GM10847 (cell line): Measurements from ENCODE around the gene MTR.

Experiments
- POLR2A ChIP-seq: IDR thresholded peaks from 2 replicates; pipeline ENCODE4 v1.6.1; 2011; ENCODE audit not compliant: insufficient read length; ENCODE audit errors: extremely low read depth

The MTR gene

GRCh38 chr1:236862615-236863211 lies 67.6 kb downstream of the MTR start:
- no peak for TF ChIP-seq POLR2A

GRCh38 chr1:236864211-236864610 lies 69.1 kb downstream of the MTR start:
- TF ChIP-seq POLR2A, result no peak

- no peak for TF ChIP-seq POLR2A
Measured at GRCh38 chr1:236864996-236865817, 70.1 kb downstream of the MTR start.

GRCh38 chr1:236865818-236866155 lies 70.7 kb downstream of the MTR start:
- TF ChIP-seq POLR2A, result no peak

GRCh38 chr1:236868625-236869467 lies 73.8 kb downstream of the MTR start:
- no peak for TF ChIP-seq POLR2A

- TF ChIP-seq POLR2A, result no peak
Measured at GRCh38 chr1:236869911-236870310, 74.8 kb downstream of the MTR start.

GRCh38 chr1:236870721-236871120 lies 75.6 kb downstream of the MTR start:
- no peak for TF ChIP-seq POLR2A

GRCh38 chr1:236872075-236872666 lies 77.1 kb downstream of the MTR start:
- TF ChIP-seq POLR2A, result no peak

GRCh38 chr1:236875975-236876374 lies 80.9 kb downstream of the MTR start:
- no peak for TF ChIP-seq POLR2A

GRCh38 chr1:236877661-236878060 lies 82.6 kb downstream of the MTR start:
- no peak for TF ChIP-seq POLR2A

- no peak for TF ChIP-seq POLR2A
Measured at GRCh38 chr1:236880209-236880608, 85.1 kb downstream of the MTR start.

- TF ChIP-seq POLR2A, result no peak
Measured at GRCh38 chr1:236882678-236883077, 87.6 kb downstream of the MTR start.

GRCh38 chr1:236886199-236886598 lies 91.1 kb downstream of the MTR start:
- TF ChIP-seq POLR2A, result no peak

- TF ChIP-seq POLR2A, result no peak
Measured at GRCh38 chr1:236887081-236887480, 92.0 kb downstream of the MTR start.

GRCh38 chr1:236888126-236888525 lies 93.0 kb downstream of the MTR start:
- no peak for TF ChIP-seq POLR2A
